Subcutaneous abdominal adipose tissue (tissue), 5 donors: ENCODE results near the gene ADAM12.

Experiments
- H3K27ac ChIP-seq: one replicate; pipeline ENCODE4 v1.7.0; 2013; ENCODE audit warnings: low read depth, mild to moderate bottlenecking, inconsistent platforms, low read length, moderate library complexity
- H3K27me3 ChIP-seq, 5 donors: one replicate each; pipeline ENCODE4 v1.7.0; 2013; ENCODE audit warnings: low read length in 5 of 5, inconsistent platforms in 1 of 5; ENCODE audit not compliant: control insufficient read depth in 5 of 5, insufficient read depth in 4 of 5
- H3K36me3 ChIP-seq, 5 donors: one replicate each; pipeline ENCODE4 v1.7.0; 2013; ENCODE audit warnings: low read length in 5 of 5; ENCODE audit not compliant: control insufficient read depth in 5 of 5, insufficient read depth in 5 of 5
- H3K4me1 ChIP-seq, 5 donors: one replicate each; pipeline ENCODE4 v1.7.0; 2013; ENCODE audit warnings: low read length in 5 of 5, mild to moderate bottlenecking in 3 of 5, moderate library complexity in 1 of 5; ENCODE audit not compliant: control insufficient read depth in 5 of 5, insufficient read depth in 5 of 5
- H3K4me3 ChIP-seq, 5 donors: one replicate each; pipeline ENCODE4 v1.7.0; 2013; ENCODE audit warnings: low read length in 5 of 5, low read depth in 1 of 5
- H3K9ac ChIP-seq, 5 donors: one replicate each; pipeline ENCODE4 v1.7.0; 2013; ENCODE audit warnings: low read length in 5 of 5, mild to moderate bottlenecking in 4 of 5, moderate library complexity in 3 of 5
- H3K9me3 ChIP-seq, 5 donors: one replicate each; pipeline ENCODE4 v1.7.0; 2013; ENCODE audit warnings: low read length in 5 of 5; ENCODE audit not compliant: control insufficient read depth in 5 of 5
- donor health status: healthy.
- donor health status: healthy.
- donor health status: healthy.
- donor health status: healthy.
- donor health status: healthy.

The ADAM12 gene

DNA sequence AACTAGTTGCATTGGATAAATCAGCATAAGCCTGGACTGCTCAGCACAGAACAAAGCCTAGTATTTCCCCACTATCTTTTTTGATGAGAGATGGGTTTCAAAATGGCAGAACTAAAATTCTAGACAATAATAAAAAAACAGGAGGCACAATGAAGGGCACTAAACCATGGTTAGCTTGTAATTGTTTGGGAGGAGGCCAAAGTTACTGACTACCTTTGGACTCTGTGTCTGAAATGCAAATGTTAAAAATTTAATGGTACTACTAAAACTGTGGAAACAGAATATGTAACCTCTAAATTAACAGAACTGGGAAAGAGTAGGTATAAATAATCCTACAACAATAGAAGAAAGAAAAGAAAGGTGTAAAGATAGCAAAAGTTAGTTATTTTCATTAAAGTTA lies 13.0 kb downstream of the ADAM12 start:
- H3K36me3 ChIP-seq: no peaks in the 10 kb centered on the region
- H3K9me3 ChIP-seq: peaks cover 0 to 4% (median 0%) of the 10 kb centered on the region in 5 donors
- no peaks in the 10 kb centered on the region for H3K27me3 ChIP-seq
- H3K4me3 ChIP-seq: no peak overlapping the region
- H3K4me1 ChIP-seq: peaks cover 0 to 10% (median 7%) of the 10 kb centered on the region in 5 donors
- no peak overlapping the region for H3K27ac ChIP-seq
- no peak overlapping the region for H3K9ac ChIP-seq

DNA sequence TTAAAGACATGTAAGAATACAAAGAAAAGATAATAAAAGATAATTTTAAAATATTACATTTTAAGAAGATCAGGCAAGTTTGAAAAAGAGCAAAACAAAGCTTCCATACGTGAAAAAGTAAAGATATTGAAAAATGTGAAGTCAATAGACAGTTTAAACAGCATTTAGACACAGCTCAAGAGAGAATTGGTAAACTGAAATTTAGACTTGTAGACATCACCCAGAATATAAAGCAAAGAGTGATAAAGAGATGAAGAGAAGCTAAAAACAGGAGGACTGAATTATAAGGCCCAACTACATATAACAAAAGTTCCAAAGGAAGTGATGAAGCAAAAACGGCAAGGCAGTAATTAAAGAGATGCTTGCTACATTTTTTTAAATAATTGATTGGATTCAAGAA lies 13.8 kb downstream of the ADAM12 start:
- peaks cover 0 to 4% (median 0%) of the 10 kb centered on the region in 5 donors for H3K9me3 ChIP-seq
- H3K4me3 ChIP-seq: no peak overlapping the region
- H3K4me1 ChIP-seq: peaks cover 0 to 13% (median 12%) of the 10 kb centered on the region in 5 donors
- no peak overlapping the region for H3K9ac ChIP-seq
- no peak overlapping the region for H3K27ac ChIP-seq
- no peaks in the 10 kb centered on the region for H3K27me3 ChIP-seq
- no peaks in the 10 kb centered on the region for H3K36me3 ChIP-seq

DNA sequence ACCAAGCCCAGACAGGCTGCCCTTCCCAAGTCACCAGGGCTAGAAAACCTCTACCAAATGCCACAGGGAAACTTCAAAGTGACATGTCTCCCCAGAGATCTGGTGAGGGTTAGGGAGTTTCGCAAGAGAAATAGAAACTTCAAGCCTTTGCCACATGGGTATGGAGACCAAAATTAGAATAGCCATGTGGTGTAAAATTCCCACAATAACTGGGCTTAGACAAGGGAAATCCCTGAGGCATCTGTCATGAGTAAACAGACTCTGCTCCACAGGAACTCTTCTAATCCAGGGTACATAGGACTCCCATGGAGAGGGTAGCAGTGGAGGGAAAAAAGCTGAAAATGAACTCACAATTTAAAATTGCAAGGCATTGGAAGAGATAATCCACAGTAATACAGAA lies 14.3 kb downstream of the ADAM12 start:
- Histone ChIP-seq H3K27me3 (no peaks in the 10 kb centered on the region), H3K9ac (no peak overlapping the region), H3K4me1 (peaks cover 0 to 16% (median 13%) of the 10 kb centered on the region in 5 donors), H3K9me3 (peaks cover 0 to 4% (median 0%) of the 10 kb centered on the region in 5 donors), H3K4me3 (no peak overlapping the region), H3K36me3 (no peaks in the 10 kb centered on the region), H3K27ac (no peak overlapping the region)

DNA sequence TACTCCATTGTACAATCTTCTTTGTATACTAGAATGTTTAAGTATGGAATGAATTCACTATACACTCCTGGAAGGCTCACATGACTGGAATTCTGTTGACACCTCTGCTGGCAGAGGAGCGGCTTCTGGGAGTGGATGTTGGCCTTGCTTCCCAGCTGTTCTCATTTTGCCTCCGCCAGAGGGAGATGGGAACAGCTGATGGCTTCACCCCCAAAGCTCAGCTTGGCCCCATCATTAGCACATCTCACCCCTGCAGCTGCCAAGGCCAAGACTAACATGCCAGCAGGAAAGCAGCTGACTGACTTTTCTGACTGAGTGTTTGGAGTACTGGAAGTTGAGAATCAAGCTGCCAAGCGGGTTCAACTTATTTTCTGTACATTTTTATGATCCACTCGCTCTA lies 15.1 kb downstream of the ADAM12 start:
- Histone ChIP-seq H3K36me3 (no peaks in the 10 kb centered on the region), H3K9me3 (peaks cover 0 to 4% (median 0%) of the 10 kb centered on the region in 5 donors), H3K27me3 (no peaks in the 10 kb centered on the region), H3K27ac (no peak overlapping the region), H3K9ac (no peak overlapping the region), H3K4me3 (no peak overlapping the region), H3K4me1 (peaks cover 0 to 16% (median 13%) of the 10 kb centered on the region in 5 donors)

DNA sequence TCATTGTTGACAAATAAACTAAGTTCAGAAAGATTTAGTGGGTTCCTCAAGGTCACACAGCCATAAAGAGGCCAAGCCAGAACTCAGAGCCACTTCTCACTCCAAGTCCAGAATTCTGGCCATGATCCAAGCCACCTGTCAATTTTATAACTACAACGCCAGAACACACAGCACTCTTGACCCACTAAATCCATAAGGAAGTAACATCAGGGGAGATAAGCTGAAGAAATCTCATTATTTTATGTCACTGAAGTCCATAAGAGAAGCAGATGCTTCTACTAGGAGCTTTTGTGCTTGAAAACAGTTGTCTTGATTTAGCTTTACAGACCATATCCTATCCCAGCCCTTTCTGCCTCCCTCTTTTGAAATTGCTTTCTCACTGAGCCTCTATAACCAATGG lies 15.9 kb downstream of the ADAM12 start:
- Histone ChIP-seq H3K27ac (no peak overlapping the region), H3K9ac (no peak overlapping the region), H3K9me3 (peaks cover 0 to 4% (median 0%) of the 10 kb centered on the region in 5 donors), H3K27me3 (no peaks in the 10 kb centered on the region), H3K4me1 (peaks cover 0 to 16% (median 13%) of the 10 kb centered on the region in 5 donors), H3K4me3 (no peak overlapping the region), H3K36me3 (no peaks in the 10 kb centered on the region)

DNA sequence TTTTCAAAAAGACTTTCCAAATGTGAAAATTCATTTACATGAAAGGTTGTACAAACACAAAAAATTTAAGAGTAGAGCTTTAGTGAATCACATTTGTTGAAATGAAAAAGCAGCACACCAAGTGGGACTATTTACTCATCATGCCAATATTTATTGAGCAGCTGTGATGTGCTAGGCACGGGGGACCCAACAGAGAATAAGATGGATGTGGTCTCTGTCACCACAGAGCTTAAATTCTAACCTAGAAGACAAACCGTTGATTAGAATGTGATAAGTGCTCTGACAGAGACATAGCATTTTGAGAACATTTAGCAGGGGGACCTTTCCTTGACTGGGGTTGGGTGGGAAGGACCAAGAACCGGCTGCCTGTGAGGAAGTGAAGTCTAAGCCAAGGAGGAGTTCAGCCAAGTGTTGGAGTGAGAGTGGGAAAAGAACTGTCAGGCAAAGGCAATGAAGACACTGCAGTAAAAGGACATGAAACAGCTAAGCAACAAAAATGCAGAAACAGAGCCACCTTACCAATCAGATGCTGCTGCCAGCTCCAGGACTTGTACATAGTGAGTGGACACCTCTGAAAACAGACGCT lies 19.1 kb downstream of the ADAM12 start:
- Histone ChIP-seq H3K27me3 (no peaks in the 10 kb centered on the region), H3K4me3 (no peak overlapping the region), H3K9ac (no peak overlapping the region), H3K9me3 (no peaks in the 10 kb centered on the region), H3K36me3 (no peaks in the 10 kb centered on the region), H3K27ac (no peak overlapping the region), H3K4me1 (peaks cover 0 to 16% (median 13%) of the 10 kb centered on the region in 5 donors)

DNA sequence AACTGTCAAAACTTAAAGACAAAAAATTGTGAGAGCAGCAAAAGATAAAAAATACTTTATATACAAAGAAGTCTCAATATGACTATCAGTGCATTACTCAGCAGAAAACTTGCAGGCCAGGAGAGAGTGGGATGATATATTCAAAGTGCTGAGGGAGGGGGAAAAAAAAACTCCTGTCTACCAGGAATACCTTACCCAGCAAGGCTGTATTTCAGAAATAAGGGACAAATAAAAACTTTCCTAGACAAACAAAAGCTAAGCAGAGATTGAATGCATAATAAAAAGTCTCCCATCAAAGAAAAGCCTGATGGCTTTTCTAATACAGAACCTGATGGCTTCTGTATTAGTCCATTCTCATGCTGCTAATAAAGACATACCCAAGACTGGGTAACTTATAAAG lies 31.1 kb downstream of the ADAM12 start:
- Histone ChIP-seq H3K9me3 (peaks cover 0 to 22% (median 12%) of the 10 kb centered on the region in 5 donors), H3K27me3 (no peaks in the 10 kb centered on the region), H3K4me1 (peaks cover 0 to 7% (median 2%) of the 10 kb centered on the region in 5 donors), H3K4me3 (no peak overlapping the region), H3K27ac (no peak overlapping the region), H3K36me3 (no peaks in the 10 kb centered on the region), H3K9ac (no peak overlapping the region)

DNA sequence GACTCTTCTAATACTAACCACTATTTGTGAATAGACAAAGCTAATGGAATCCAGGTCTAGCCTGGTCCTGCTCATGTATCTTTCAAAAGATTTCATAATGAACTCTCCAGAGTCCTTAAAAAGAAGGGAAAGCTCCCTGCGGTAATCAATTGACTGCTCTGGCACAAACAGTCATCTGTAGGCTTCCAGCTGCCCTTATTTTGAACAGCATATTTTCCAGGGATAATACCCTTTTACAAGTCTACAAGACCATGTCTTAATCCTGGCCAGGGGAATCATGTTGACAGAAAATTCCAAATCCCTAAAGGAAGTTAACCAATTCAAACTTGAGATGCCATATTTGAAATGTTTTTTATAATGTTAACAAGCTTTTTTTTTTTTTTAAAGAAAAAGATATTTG lies 34.6 kb downstream of the ADAM12 start:
- H3K4me1 ChIP-seq: peaks cover 0 to 7% (median 5%) of the 10 kb centered on the region in 5 donors
- no peak overlapping the region for H3K9ac ChIP-seq
- H3K27me3 ChIP-seq: no peaks in the 10 kb centered on the region
- no peak overlapping the region for H3K27ac ChIP-seq
- H3K36me3 ChIP-seq: no peaks in the 10 kb centered on the region
- H3K9me3 ChIP-seq: peaks cover 0 to 22% (median 9%) of the 10 kb centered on the region in 5 donors
- H3K4me3 ChIP-seq: no peak overlapping the region

DNA sequence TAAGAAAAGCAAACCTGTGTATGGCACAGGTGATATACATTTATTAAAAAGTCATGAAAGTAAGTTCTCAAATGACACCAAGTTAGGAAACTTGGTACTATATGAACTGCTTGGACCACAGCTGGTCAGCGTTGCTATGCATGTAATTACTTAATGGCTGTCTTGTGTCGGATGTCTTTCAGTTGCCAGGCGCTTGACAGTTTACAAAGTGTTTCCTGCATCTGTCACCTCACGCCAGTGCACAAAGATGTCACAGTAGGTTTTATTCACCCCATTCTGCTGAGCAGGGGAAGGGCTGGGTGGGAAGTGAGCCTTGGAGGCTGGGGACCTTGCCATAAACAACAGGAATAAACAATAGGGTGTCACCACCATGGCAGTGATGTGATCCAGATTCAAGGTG lies 35.8 kb downstream of the ADAM12 start:
- peaks cover 0 to 7% (median 5%) of the 10 kb centered on the region in 5 donors for H3K4me1 ChIP-seq
- H3K4me3 ChIP-seq: no peak overlapping the region
- no peaks in the 10 kb centered on the region for H3K36me3 ChIP-seq
- no peaks in the 10 kb centered on the region for H3K27me3 ChIP-seq
- H3K27ac ChIP-seq: no peak overlapping the region
- no peak overlapping the region for H3K9ac ChIP-seq
- peaks cover 0 to 20% (median 6%) of the 10 kb centered on the region in 5 donors for H3K9me3 ChIP-seq

DNA sequence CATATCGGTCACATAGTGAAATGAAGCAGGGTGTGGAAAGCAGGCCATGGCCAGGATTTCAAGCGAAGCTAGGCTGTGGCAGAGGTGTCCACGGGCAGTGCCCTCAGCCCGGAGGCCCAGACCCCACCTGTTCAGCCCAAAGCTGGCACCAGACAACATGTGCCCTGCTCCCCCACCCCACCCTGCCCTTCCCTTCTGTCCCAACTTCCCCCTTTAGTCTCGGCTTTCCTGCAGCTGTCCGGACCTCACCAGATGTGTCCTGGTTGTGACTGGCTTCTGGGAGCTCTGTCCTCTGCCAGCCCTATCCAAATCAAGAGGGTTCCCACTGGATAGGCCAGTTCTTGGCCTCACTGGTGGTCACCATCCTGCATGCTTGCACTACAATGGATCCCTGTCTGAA lies 37.3 kb downstream of the ADAM12 start:
- H3K9ac ChIP-seq: no peak overlapping the region
- no peak overlapping the region for H3K27ac ChIP-seq

More for the DNA sequence above, 37.3 kb downstream of the ADAM12 start:
- peaks cover 0 to 8% (median 0%) of the 10 kb centered on the region in 5 donors for H3K9me3 ChIP-seq
- H3K4me1 ChIP-seq: peaks cover 0 to 7% (median 5%) of the 10 kb centered on the region in 5 donors
- no peaks in the 10 kb centered on the region for H3K36me3 ChIP-seq
- H3K4me3 ChIP-seq: no peak overlapping the region
- H3K27me3 ChIP-seq: no peaks in the 10 kb centered on the region
